ENCODE results near the gene CDH24. TPM values are rescaled to one million over a fixed set of nuclear protein-coding genes. Genes with fewer than 3 reads are reported as not detected.

The CDH24 gene
- total RNA-seq, 1 donor from 2014 or later, result 15.0 TPM

DNA sequence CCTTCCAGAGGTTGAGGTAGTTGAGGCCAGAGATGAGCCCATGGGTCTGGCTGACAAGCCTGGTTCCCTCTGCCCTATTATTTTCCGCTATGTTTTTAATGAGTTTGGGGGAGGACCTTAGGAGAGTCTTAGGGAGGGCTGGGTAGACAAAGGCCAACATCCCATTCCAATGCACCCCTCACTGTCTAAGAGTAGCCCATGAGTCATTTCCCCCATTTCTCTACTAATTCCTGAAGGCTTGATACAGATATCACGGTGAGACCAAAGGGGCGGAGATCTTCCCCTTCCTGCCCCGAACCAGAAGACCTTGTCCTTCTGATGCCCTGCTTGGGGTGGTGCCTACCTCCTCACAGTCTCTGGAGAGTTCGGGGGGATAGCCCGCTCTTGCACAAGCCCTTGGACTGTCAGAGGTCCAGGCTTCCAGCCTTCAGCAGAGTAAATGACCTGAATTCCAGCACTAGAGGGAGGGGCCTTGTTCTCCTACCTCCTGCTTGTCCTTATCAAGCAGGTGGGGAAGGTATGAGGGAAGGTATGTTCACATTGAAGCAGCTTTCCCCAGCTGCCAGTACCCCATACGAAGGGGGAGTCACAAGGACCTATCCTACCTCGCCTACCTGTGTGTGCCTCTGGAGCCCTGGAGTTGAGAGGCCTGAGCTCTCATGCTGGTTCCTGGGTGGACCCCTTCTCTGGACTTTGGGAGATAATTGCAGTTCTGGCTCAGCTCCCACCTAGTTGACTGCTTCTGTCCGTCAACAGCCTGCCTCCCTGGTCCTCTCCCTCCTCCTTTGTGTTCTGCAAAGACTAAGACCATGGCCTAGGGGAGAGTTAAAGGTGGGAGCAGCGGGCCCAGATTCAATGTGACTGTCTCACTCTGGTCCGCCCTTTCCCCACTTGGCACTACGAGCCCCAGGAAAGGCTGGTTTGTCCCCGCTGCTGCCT is 11.6 kb downstream of the CDH24 start:
- no peaks in the 10 kb centered on the region for H3K79me2 ChIP-seq (ENCODE audit: low read depth)
- H3K9me3 ChIP-seq (ENCODE audit: low read depth), result no peaks in the 10 kb centered on the region
- no peak overlapping the region for H3K27ac Mint-ChIP-seq
- TF ChIP-seq, protein P1, sequence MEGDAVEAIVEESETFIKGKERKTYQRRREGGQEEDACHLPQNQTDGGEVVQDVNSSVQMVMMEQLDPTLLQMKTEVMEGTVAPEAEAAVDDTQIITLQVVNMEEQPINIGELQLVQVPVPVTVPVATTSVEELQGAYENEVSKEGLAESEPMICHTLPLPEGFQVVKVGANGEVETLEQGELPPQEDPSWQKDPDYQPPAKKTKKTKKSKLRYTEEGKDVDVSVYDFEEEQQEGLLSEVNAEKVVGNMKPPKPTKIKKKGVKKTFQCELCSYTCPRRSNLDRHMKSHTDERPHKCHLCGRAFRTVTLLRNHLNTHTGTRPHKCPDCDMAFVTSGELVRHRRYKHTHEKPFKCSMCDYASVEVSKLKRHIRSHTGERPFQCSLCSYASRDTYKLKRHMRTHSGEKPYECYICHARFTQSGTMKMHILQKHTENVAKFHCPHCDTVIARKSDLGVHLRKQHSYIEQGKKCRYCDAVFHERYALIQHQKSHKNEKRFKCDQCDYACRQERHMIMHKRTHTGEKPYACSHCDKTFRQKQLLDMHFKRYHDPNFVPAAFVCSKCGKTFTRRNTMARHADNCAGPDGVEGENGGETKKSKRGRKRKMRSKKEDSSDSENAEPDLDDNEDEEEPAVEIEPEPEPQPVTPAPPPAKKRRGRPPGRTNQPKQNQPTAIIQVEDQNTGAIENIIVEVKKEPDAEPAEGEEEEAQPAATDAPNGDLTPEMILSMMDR (IDR thresholded peaks at IDR 0.05), result no peak
- TF ChIP-seq EZH2 (IDR thresholded peaks at IDR 0.05) (no peak), EZH2phosphoT487 (IDR thresholded peaks at IDR 0.05) (no peak)
- peaks cover 11% of the 10 kb centered on the region for H3K27me3 Mint-ChIP-seq (ENCODE audit: insufficient read depth, low read depth)
- H3K4me3 ChIP-seq, result no peak overlapping the region
- no peak overlapping the region for H3K27ac ChIP-seq
- H4K20me1 ChIP-seq (ENCODE audit: low read depth), result no peaks in the 10 kb centered on the region
- no peak overlapping the region for H3K9ac ChIP-seq
- no peaks in the 10 kb centered on the region for H3F3A ChIP-seq (ENCODE audit: low read depth)
- peaks cover 13% of the 10 kb centered on the region for H3K4me1 Mint-ChIP-seq
- peaks cover 14% of the 10 kb centered on the region for H3K4me1 ChIP-seq
- no peaks in the 10 kb centered on the region for H3K36me3 ChIP-seq
- peaks cover 11% of the 10 kb centered on the region for H3K36me3 Mint-ChIP-seq
- no peak overlapping the region for H3K4me3 Mint-ChIP-seq
- H3K9me3 Mint-ChIP-seq, result no peaks in the 10 kb centered on the region
- H3K4me2 ChIP-seq, result no peak overlapping the region
- no peaks in the 10 kb centered on the region for H3K27me3 ChIP-seq
- DNase-seq (ENCODE audit: low spot score), result no peak
- H2AFZ ChIP-seq (replicated peaks), result no peak overlapping the region

DNA sequence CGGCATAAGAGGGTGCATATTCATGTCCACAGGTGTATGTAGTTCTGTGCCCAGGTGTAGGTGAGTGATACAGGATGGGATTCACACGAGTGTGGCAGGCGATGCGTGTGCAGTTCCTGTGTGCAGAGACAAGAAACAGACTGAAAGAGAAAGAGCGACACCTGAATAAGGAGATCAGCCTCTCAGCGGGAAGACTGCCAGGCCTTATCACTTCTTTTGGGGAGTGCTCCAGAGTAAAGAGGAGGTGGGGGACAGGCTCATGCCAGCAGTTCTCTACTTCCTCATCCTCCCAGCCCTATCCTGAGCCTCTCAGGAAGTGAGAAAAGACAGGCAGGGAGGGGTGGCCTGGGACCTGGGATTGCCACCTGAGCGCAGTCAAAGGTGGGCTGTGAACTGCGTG is 12.5 kb downstream of the CDH24 start:
- Histone ChIP-seq H3K79me2 (ENCODE audit: low read depth) (no peaks in the 10 kb centered on the region), H3K9ac (no peak overlapping the region), H2AFZ (replicated peaks) (no peak overlapping the region), H3K9me3 (ENCODE audit: low read depth) (no peaks in the 10 kb centered on the region), H3K4me3 (no peak overlapping the region), H3K36me3 (no peaks in the 10 kb centered on the region), H3K27ac (no peak overlapping the region), H3F3A (ENCODE audit: low read depth) (no peaks in the 10 kb centered on the region), H3K27me3 (no peaks in the 10 kb centered on the region), H3K4me1 (peaks cover 14% of the 10 kb centered on the region), H3K4me2 (no peak overlapping the region), H4K20me1 (ENCODE audit: low read depth) (no peaks in the 10 kb centered on the region)
- Mint-ChIP-seq H3K4me1 (peaks cover 13% of the 10 kb centered on the region), H3K27me3 (ENCODE audit: insufficient read depth, low read depth) (peaks cover 11% of the 10 kb centered on the region), H3K36me3 (peaks cover 11% of the 10 kb centered on the region), H3K4me3 (no peak overlapping the region), H3K27ac (no peak overlapping the region), H3K9me3 (no peaks in the 10 kb centered on the region)
- DNase-seq (ENCODE audit: low spot score), result no peak
- TF ChIP-seq, protein P1 (IDR thresholded peaks at IDR 0.05), result no peak
- TF ChIP-seq EZH2phosphoT487 (IDR thresholded peaks at IDR 0.05), result no peak
- TF ChIP-seq EZH2 (IDR thresholded peaks at IDR 0.05), result no peak

DNA sequence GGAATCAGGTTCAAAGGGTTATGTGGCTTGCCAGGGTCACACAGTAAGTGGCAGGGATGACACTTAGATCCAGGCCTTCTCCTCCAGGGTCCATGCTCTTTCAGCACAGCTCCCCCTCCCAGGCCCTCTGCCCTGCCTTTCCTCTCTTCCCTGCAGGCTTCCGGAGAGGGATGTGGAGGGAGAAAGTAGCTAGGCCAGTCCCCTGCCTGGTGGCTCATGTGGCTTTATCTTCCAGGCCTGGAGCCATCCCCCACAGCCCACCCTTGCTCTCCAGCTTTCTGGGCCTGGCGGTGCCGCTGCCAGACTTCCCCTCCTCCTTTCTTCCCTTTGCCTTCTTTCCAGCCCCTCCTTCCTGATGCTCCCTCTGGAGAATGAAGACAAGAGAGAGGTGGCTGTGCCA is 13.6 kb downstream of the CDH24 start:
- Histone ChIP-seq H2AFZ (replicated peaks) (peak overlapping the region; percentile 63), H3K9ac (no peak overlapping the region), H3K9me3 (ENCODE audit: low read depth) (no peaks in the 10 kb centered on the region), H3K4me1 (peaks cover 14% of the 10 kb centered on the region), H3K36me3 (no peaks in the 10 kb centered on the region), H4K20me1 (ENCODE audit: low read depth) (no peaks in the 10 kb centered on the region), H3K27me3 (no peaks in the 10 kb centered on the region), H3K4me3 (no peak overlapping the region), H3K79me2 (ENCODE audit: low read depth) (no peaks in the 10 kb centered on the region), H3K27ac (no peak overlapping the region), H3F3A (ENCODE audit: low read depth) (no peaks in the 10 kb centered on the region), H3K4me2 (no peak overlapping the region)
- no peak overlapping the region for H3K4me3 Mint-ChIP-seq
- no peaks in the 10 kb centered on the region for H3K9me3 Mint-ChIP-seq
- peak overlapping the region; percentile 58 for H3K27ac Mint-ChIP-seq
- H3K36me3 Mint-ChIP-seq, result peaks cover 11% of the 10 kb centered on the region
- no peak for TF ChIP-seq EZH2phosphoT487 (IDR thresholded peaks at IDR 0.05)
- TF ChIP-seq, protein P1 (IDR thresholded peaks at IDR 0.05), result no peak
- no peak for TF ChIP-seq EZH2 (IDR thresholded peaks at IDR 0.05)
- peaks cover 13% of the 10 kb centered on the region for H3K4me1 Mint-ChIP-seq
- peak; percentile 34 for DNase-seq (ENCODE audit: low spot score)
- H3K27me3 Mint-ChIP-seq (ENCODE audit: insufficient read depth, low read depth), result peaks cover 11% of the 10 kb centered on the region
